DND-41 (cell line): ENCODE measurements around the gene B3GNT4.

ENCODE experiments used
- ATAC-seq: fragments of 200-7000 bp; cut with Tn5 transposase; 3 replicates; pipeline ENCODE4 v1.9.1; 2021; ENCODE audit warnings: low read depth; ENCODE audit not compliant: insufficient read depth
- DNase-seq: peaks from one replicate; pipeline ENCODE4 v3.0.0-alpha.2; 2020
- H2AFZ ChIP-seq: 2 replicates; pipeline ENCODE4 v1.6.0; 2012; ENCODE audit warnings: low read depth, low read length
- H3K27ac ChIP-seq: 2 replicates; pipeline ENCODE4 v1.5.1; 2012; ENCODE audit warnings: low read length, inconsistent platforms
- H3K27me3 ChIP-seq: fragments of 200-600 bp; sonication (generic); 2 replicates; pipeline ENCODE4 v1.6.0; 2012; ENCODE audit warnings: low read length, mild to moderate bottlenecking, inconsistent platforms; ENCODE audit not compliant: insufficient read depth, poor library complexity
- H3K36me3 ChIP-seq: 2 replicates; pipeline ENCODE4 v1.5.1; 2012; ENCODE audit warnings: low read length, inconsistent platforms; ENCODE audit not compliant: insufficient read depth
- H3K4me1 ChIP-seq: 2 replicates; pipeline ENCODE4 v1.5.1; 2012; ENCODE audit warnings: mild to moderate bottlenecking, low read length; ENCODE audit not compliant: insufficient read depth
- H3K4me2 ChIP-seq: 2 replicates; pipeline ENCODE4 v1.6.0; 2012; ENCODE audit warnings: mild to moderate bottlenecking, moderate library complexity, low read length, inconsistent platforms; ENCODE audit not compliant: insufficient read depth
- H3K4me3 ChIP-seq, 2 experiments: fragments of 200-600 bp in 1 of 2; shearing (Covaris generic) in 1 of 2; 2 replicates each; pipeline ENCODE4 v1.5.1; 2012 to 2016; ENCODE audit warnings: inconsistent platforms in 2 of 2, low read length in 2 of 2, mild to moderate bottlenecking in 2 of 2, low read depth in 1 of 2, moderate library complexity in 1 of 2
- H3K79me2 ChIP-seq: 2 replicates; pipeline ENCODE4 v1.6.0; 2012; ENCODE audit warnings: low read length, inconsistent platforms; ENCODE audit not compliant: insufficient read depth
- H3K9ac ChIP-seq: 2 replicates; pipeline ENCODE4 v1.6.0; 2012; ENCODE audit warnings: low read depth, mild to moderate bottlenecking, inconsistent platforms, low read length, moderate library complexity
- H3K9me3 ChIP-seq: 2 replicates; pipeline ENCODE4 v1.5.1; 2012; ENCODE audit warnings: low read length, moderate library complexity, mild to moderate bottlenecking, inconsistent platforms; ENCODE audit not compliant: insufficient read depth, severe bottlenecking
- H4K20me1 ChIP-seq: 2 replicates; pipeline ENCODE4 v1.6.0; 2012; ENCODE audit warnings: low read length; ENCODE audit not compliant: insufficient read depth
- EZH2 ChIP-seq: IDR thresholded peaks from 3 replicates; pipeline ENCODE4 v1.6.1; 2012; ENCODE audit warnings: borderline replicate concordance, low read depth, mild to moderate bottlenecking, moderate library complexity, low read length, inconsistent platforms; ENCODE audit not compliant: severe bottlenecking
- TF ChIP-seq, protein P1 (sequence below): IDR thresholded peaks from 2 replicates; pipeline ENCODE4 v1.5.1; 2012; ENCODE audit warnings: borderline replicate concordance, low read length, moderate library complexity, mild to moderate bottlenecking; ENCODE audit not compliant: poor library complexity, severe bottlenecking; ENCODE audit errors: extremely low read depth

Gene B3GNT4

DNA sequence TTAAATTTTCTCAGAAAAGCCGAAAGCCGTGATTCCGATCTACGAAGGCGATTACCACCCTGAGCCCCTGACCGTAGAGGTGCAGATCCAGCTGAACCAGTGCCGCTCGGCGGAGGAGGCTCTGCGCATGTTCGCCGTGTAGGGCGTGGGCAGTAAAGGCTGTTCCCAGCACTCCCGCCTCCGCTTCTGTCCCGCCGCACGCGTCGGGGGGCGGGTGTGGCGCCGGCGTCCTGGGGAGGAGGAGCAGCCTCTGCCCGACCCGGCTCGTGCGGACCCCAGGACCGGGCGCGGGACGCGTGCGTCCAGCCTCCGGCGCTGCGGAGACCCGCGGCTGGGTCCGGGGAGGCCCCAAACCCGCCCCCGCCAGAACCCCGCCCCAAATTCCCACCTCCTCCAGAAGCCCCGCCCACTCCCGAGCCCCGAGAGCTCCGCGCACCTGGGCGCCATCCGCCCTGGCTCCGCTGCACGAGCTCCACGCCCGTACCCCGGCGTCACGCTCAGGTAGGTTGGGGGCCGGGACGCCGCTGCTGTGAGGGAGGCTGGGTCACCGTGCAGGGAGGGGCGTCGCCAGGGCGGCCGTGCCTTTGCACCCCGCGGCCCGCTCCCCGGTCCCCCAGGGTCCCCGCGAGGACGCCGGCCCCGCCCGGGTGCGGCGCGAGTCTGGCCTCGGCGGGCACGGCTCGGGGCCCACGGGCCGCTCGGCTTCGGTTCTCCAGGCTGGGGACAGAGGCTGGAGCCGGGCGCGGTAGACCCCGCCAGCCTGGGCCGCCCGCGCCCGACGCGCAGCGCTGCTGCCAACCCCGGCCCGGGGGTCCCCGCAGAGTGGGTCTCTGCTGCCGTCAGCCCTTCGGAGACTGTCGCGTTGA lies at the start of gene B3GNT4:
TSS of gene B3GNT4 (plus strand) at position 409 of the 866 bp plus-strand sequence. CDS start 910 bp downstream, outside the sequence.
- Histone ChIP-seq H3K79me2 (no peaks in the 10 kb centered on the region), H2AFZ (no peak within 1 kb of the TSS), H4K20me1 (peaks cover 8% of the 10 kb centered on the region; the same call in 1 of the 2 replicates), H3K9me3 (no peaks in the 10 kb centered on the region), H3K4me2 (no peak within 1 kb of the TSS), H3K27ac (no peak within 1 kb of the TSS), H3K4me1 (no peaks in the 10 kb centered on the region), H3K9ac (no peak within 1 kb of the TSS), H3K36me3 (peaks cover 19% of the 10 kb centered on the region), H3K4me3 (no peak within 1 kb of the TSS), H3K27me3 (no peaks in the 10 kb centered on the region)
- TF ChIP-seq, protein P1, sequence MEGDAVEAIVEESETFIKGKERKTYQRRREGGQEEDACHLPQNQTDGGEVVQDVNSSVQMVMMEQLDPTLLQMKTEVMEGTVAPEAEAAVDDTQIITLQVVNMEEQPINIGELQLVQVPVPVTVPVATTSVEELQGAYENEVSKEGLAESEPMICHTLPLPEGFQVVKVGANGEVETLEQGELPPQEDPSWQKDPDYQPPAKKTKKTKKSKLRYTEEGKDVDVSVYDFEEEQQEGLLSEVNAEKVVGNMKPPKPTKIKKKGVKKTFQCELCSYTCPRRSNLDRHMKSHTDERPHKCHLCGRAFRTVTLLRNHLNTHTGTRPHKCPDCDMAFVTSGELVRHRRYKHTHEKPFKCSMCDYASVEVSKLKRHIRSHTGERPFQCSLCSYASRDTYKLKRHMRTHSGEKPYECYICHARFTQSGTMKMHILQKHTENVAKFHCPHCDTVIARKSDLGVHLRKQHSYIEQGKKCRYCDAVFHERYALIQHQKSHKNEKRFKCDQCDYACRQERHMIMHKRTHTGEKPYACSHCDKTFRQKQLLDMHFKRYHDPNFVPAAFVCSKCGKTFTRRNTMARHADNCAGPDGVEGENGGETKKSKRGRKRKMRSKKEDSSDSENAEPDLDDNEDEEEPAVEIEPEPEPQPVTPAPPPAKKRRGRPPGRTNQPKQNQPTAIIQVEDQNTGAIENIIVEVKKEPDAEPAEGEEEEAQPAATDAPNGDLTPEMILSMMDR = no peak
- ATAC-seq (no peak), DNase-seq (no peak)

- no peaks in the 10 kb centered on the region for H4K20me1 ChIP-seq
- no peaks in the 10 kb centered on the region for H3K79me2 ChIP-seq
- H3K4me1 ChIP-seq = no peaks in the 10 kb centered on the region
- DNase-seq (no peak), ATAC-seq (no peak)
- H3K36me3 ChIP-seq = no peaks in the 10 kb centered on the region
- H3K27ac ChIP-seq = no peak overlapping the region
- no peak overlapping the region for H3K9ac ChIP-seq
- no peak overlapping the region for H3K4me2 ChIP-seq
- no peaks in the 10 kb centered on the region for H3K27me3 ChIP-seq
- H2AFZ ChIP-seq = no peak overlapping the region
- no peaks in the 10 kb centered on the region for H3K9me3 ChIP-seq
- H3K4me3 ChIP-seq = no peak overlapping the region
- TF ChIP-seq, protein P1 = no peak
- no peak for TF ChIP-seq EZH2
These were observed 47.8 kb upstream of the B3GNT4 start for GRCh38 chr12:122155705-122156104.

DNA sequence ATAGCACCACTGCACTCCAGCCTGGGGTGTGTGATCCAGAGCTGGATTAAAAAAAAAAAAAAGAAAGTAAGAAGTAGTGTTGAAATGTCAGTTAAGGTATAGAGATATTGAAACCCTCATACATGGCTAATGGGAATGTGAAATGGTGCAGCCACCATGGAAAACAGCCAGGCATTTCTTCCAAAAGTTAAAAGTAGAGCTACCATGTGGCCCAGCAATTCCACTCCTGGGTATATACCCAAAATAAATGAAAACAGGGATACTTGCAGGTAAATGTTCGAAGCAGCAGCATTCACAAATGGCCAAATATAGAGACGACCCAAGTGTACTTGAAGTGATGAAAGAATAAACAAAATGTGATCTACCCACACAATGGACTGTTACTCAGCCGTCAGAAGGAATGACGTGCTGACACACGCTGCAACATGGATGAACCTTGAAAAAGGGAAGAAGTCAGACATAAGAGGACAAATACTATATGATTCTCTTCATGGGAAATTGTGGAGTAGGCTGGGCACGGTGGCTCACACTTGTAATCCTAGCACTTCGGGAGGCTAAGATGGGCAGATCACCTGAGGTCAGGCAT lies 44.7 kb upstream of the B3GNT4 start:
- no peak overlapping the region for H3K9ac ChIP-seq
- H2AFZ ChIP-seq = no peak overlapping the region
- DNase-seq (no peak), ATAC-seq (no peak)
- H3K36me3 ChIP-seq = no peaks in the 10 kb centered on the region
- H3K27me3 ChIP-seq = no peaks in the 10 kb centered on the region
- no peaks in the 10 kb centered on the region for H3K9me3 ChIP-seq
- no peak overlapping the region for H3K4me3 ChIP-seq
- H4K20me1 ChIP-seq = no peaks in the 10 kb centered on the region
- no peak overlapping the region for H3K27ac ChIP-seq
- H3K79me2 ChIP-seq = no peaks in the 10 kb centered on the region
- H3K4me1 ChIP-seq = no peaks in the 10 kb centered on the region
- H3K4me2 ChIP-seq = no peak overlapping the region
- TF ChIP-seq, protein P1 = no peak
